Upper lobe of left lung (tissue), 6 donors: ENCODE results near the gene RASA3. TPM values are rescaled to one million over a fixed set of nuclear protein-coding genes. Genes with fewer than 3 reads are reported as not detected.

Experiments
- ATAC-seq, 2 donors: fragments of 200-7000 bp; cut with Tn5 transposase; one replicate each; pipeline ENCODE4 v1.9.1; 2022; ENCODE audit warnings: mild to moderate bottlenecking in 2 of 2, moderate library complexity in 2 of 2; ENCODE audit not compliant: low FRiP score in 2 of 2
- DNase-seq, 2 donors: peaks; one replicate each; pipeline ENCODE4 v3.0.0-alpha.2; 2019 to 2020
- H3K27ac ChIP-seq, 4 donors: fragments of 200-600 bp; sonication (generic); one replicate each; pipeline ENCODE4 v1.5.1; 2016 to 2019
- H3K27me3 ChIP-seq, 4 donors: fragments of 200-600 bp; sonication (generic); one replicate each; pipeline ENCODE4 v1.5.1; 2017 to 2019
- H3K36me3 ChIP-seq, 4 donors: fragments of 200-600 bp; sonication (generic); one replicate each; pipeline ENCODE4 v1.5.1; 2016 to 2019
- H3K4me1 ChIP-seq, 4 donors: fragments of 200-600 bp; sonication (generic); one replicate each; pipeline ENCODE4 v1.5.1; 2018 to 2019
- H3K4me3 ChIP-seq, 4 donors: fragments of 200-600 bp; sonication (generic); one replicate each; pipeline ENCODE4 v1.5.1; 2017 to 2019; ENCODE audit warnings: mild to moderate bottlenecking in 2 of 4, moderate library complexity in 1 of 4
- H3K9me3 ChIP-seq, 4 donors: fragments of 200-600 bp; sonication (generic); one replicate each; pipeline ENCODE4 v1.5.1; 2018 to 2019
- CTCF ChIP-seq, 6 experiments: fragments of 450-650 bp in 4 of 6; fragments of 200-600 bp in 2 of 6; sonication (generic) in 2 of 6; IDR thresholded peaks; one replicate each; pipeline ENCODE4 v1.5.1; 2016 to 2019; ENCODE audit warnings: antibody characterized with exemption in 6 of 6
- EP300 ChIP-seq, 4 donors: sonication (generic); formaldehyde crosslinking; IDR thresholded peaks; one replicate each; pipeline ENCODE4 v1.5.1; 2017; ENCODE audit warnings: antibody characterized with exemption in 4 of 4, control low read depth in 2 of 4
- POLR2A ChIP-seq, 4 donors: fragments of 450-650 bp; IDR thresholded peaks; one replicate each; pipeline ENCODE4 v1.5.1; 2016 to 2017; ENCODE audit warnings: antibody characterized with exemption in 4 of 4, mild to moderate bottlenecking in 2 of 4
- POLR2AphosphoS5 ChIP-seq, 2 donors: sonication (generic); formaldehyde crosslinking; IDR thresholded peaks; one replicate each; pipeline ENCODE4 v1.5.1; 2017; ENCODE audit warnings: antibody characterized with exemption in 2 of 2
- WGBS, 2 donors: methylation state at CpG; one replicate each; pipeline ENCODE4 v1.1.5; 2017 to 2018; 5-methylcytosine and 5-hydroxymethylcytosine counted together
- total RNA-seq, 6 donors: library from RNA; depleted of rRNA in 4 of 6; stranded (reverse); fragments of >200 nt in 4 of 6; gene quantifications; one replicate each; pipeline versions ENCODE4 v1.1.0 to v1.2.1, GENCODE V29; 2016 to 2021
- donor health status: DM: no; HTN: no; CAD: no; lungs with moderate emphysema.
- donor health status: DM: no; HTN: yes; CAD: no; lungs with severe emphysema.

Gene RASA3
- total RNA-seq, 6 donors from 2014 or later = 11.4 to 52.4 (median 18.4) TPM

GRCh38 chr13:114066956-114067355, 65.5 kb downstream of the RASA3 start:
- peaks cover 0 to 3% (median 0%) of the 10 kb centered on the region in 4 donors for H3K36me3 ChIP-seq
- H3K9me3 ChIP-seq = no peaks in the 10 kb centered on the region
- H3K4me1 ChIP-seq = peaks cover 58 to 70% (median 65%) of the 10 kb centered on the region in 4 donors
- no peak for TF ChIP-seq POLR2A (IDR thresholded peaks at IDR 0.05)
- TF ChIP-seq CTCF (IDR thresholded peaks at IDR 0.05) = no peak
- TF ChIP-seq EP300 (IDR thresholded peaks at IDR 0.05) = no peak
- no peak for TF ChIP-seq POLR2AphosphoS5 (IDR thresholded peaks at IDR 0.05)
- H3K27me3 ChIP-seq = no peaks in the 10 kb centered on the region
- H3K4me3 ChIP-seq = no peak overlapping the region
- ATAC-seq (no peak), DNase-seq (peak in 1 of 2 donors; percentile 55)
- WGBS, 2 donors = 74% methylated on average over 5 of the region's 7 CpGs; no CpG with 5 or more reads in 1 of the 2 donors
- peak overlapping the region; percentile 88 to 98 (median 93) for H3K27ac ChIP-seq

DNA sequence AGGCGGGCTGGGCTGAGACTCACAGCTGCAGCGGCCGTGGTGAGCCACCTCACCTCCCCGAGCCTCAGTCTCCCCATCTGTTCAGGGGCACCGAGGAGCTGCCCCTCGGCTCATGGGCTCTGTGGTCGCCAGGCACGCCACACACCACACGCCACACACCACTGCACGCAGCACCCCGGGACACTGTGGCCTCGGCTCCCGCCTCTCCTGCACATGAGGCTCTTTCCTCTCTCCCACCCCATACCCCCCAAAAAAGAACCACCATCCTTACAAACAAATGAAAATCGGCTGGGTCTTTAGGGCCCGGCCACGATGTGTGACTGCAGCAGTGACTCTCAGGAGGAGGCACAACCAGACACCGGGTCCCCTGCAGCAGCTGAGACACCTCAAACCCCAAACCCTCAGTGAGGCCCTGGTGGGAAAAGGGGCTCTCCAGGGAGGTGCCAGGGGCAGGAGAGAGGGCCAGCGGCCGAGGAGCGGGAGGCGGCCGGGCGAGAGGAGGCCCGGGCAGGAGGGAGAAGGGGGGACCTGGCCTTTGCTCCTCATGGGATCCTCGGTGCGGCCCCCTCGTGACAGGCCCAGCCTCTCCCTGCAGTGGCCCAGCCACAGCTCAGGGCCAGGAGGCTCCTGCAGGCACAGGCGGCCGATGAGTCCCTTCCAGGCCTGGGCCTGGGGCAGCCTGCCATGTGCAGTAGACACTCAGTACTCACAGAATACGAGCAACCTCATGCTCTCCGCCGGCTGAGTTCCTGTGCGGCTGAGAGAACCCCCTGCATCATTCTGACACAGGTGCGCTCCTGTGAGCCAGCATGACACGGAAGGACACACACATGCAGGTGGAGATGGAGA, 66.3 kb downstream of the RASA3 start:
- peak overlapping the region; percentile 88 to 98 (median 93) for H3K27ac ChIP-seq
- peaks cover 0 to 3% (median 0%) of the 10 kb centered on the region in 4 donors for H3K36me3 ChIP-seq
- TF ChIP-seq POLR2AphosphoS5 (IDR thresholded peaks at IDR 0.05) (no peak), EP300 (IDR thresholded peaks at IDR 0.05) (no peak), POLR2A (IDR thresholded peaks at IDR 0.05) (no peak), CTCF (IDR thresholded peaks at IDR 0.05) (no peak)
- H3K4me1 ChIP-seq = peaks cover 58 to 70% (median 66%) of the 10 kb centered on the region in 4 donors
- no peaks in the 10 kb centered on the region for H3K27me3 ChIP-seq
- peak overlapping the region in 2 of 4 donors; percentile 34 to 46 for H3K4me3 ChIP-seq
- 71 to 79% methylated on average over 21 to 30 of the region's 35 CpGs for WGBS, 2 donors
- DNase-seq (peak in 1 of 2 donors; percentile 84), ATAC-seq (no peak)
- H3K9me3 ChIP-seq = no peaks in the 10 kb centered on the region

GRCh38 chr13:114065141-114065925, 67.1 kb downstream of the RASA3 start:
- H3K4me1 ChIP-seq = peaks cover 58 to 74% (median 68%) of the 10 kb centered on the region in 4 donors
- H3K9me3 ChIP-seq = no peaks in the 10 kb centered on the region
- DNase-seq = peak; percentile 89 to 92
- H3K4me3 ChIP-seq = peak overlapping the region in 3 of 4 donors; percentile 22 to 46 (median 34)
- 9 to 35% methylated on average over 6 to 21 of the region's 25 CpGs for WGBS, 2 donors
- peak overlapping the region; percentile 88 to 98 (median 93) for H3K27ac ChIP-seq
- no peaks in the 10 kb centered on the region for H3K36me3 ChIP-seq
- no peaks in the 10 kb centered on the region for H3K27me3 ChIP-seq
- peak; percentile 91 to 92 for ATAC-seq
- TF ChIP-seq POLR2A (IDR thresholded peaks at IDR 0.05) = peak in 1 of 4 donors; percentile 52
- TF ChIP-seq POLR2AphosphoS5 (IDR thresholded peaks at IDR 0.05) = peak; percentile 52 to 59
- peak in 2 of 6 experiments; percentile 12 to 14 for TF ChIP-seq CTCF (IDR thresholded peaks at IDR 0.05)
- peak in 2 of 4 donors; percentile 63 to 83 for TF ChIP-seq EP300 (IDR thresholded peaks at IDR 0.05)

GRCh38 chr13:114064450-114065140, 67.8 kb downstream of the RASA3 start:
- 17 to 19% methylated on average over 15 to 20 of the region's 20 CpGs for WGBS, 2 donors
- DNase-seq (peak in 1 of 2 donors; percentile 71), ATAC-seq (peak; percentile 0 to 2)
- Histone ChIP-seq H3K4me1 (peaks cover 58 to 75% (median 68%) of the 10 kb centered on the region in 4 donors), H3K9me3 (no peaks in the 10 kb centered on the region), H3K27ac (peak overlapping the region; percentile 88 to 98 (median 93)), H3K27me3 (no peaks in the 10 kb centered on the region), H3K4me3 (peak overlapping the region; percentile 11 to 46 (median 28)), H3K36me3 (no peaks in the 10 kb centered on the region)
- TF ChIP-seq EP300 (IDR thresholded peaks at IDR 0.05) (no peak), POLR2AphosphoS5 (IDR thresholded peaks at IDR 0.05) (no peak), POLR2A (IDR thresholded peaks at IDR 0.05) (no peak), CTCF (IDR thresholded peaks at IDR 0.05) (peak in 2 of 6 experiments; percentile 5 to 9)
